HG03378 (cell line): Measurements from ENCODE around the gene RPRD1B.

Experiments used
- ATAC-seq: cut with Tn5 transposase; IDR thresholded peaks from one replicate; pipeline ENCODE4 v1.9.1; 2021; ENCODE audit warnings: mild to moderate bottlenecking, moderate library complexity; ENCODE audit not compliant: unreplicated experiment

The RPRD1B gene

GRCh38 chr20:38033330-38034107, at the start of gene RPRD1B, which contains the start of gene TTI1:
Gene RPRD1B, plus strand, starts transcription at chr20:38033746. Its CDS starts 202 bp downstream, at chr20:38033948.
Gene TTI1, minus strand, starts transcription at chr20:38033456. Its CDS starts 19,640 bp downstream, at chr20:38013816.
- peak; percentile 66 for ATAC-seq

DNA sequence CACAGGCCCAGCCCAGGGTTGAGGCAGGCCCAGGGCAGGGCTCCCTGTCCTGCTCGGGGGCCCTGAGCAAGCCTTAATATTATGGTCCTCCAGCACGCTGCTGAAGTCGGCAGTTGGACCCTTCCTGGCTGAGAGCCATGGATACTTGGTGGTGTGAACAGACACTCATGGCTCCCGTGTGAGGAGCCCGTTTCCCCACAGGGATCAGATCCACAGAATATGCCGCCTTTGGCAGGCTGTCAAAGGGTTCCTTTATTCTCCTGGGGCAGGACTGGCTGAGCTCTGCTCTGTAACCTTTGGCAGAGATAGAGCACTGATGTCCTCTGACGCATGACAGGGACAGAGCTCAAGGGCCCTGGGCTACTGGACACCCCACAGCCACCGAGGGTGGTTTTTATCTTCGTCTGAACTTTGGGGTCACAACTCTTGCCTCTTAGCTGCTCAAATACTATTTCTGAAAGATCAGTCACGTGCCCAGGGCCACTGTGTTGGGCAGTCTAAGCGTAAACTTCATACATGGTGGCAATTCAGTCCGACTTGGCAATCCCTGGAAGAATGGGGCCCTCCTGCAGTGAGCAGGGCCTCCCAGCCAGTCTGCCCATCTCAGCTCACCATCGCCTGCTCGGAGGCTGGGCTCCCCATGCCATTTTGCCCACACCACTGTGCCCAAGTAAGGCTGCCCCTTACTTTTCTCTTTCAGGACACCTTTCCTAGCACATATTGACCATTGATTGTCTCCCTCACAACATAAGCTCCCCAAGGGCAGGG, 49.3 kb upstream of the RPRD1B start:
- no peak for ATAC-seq

DNA sequence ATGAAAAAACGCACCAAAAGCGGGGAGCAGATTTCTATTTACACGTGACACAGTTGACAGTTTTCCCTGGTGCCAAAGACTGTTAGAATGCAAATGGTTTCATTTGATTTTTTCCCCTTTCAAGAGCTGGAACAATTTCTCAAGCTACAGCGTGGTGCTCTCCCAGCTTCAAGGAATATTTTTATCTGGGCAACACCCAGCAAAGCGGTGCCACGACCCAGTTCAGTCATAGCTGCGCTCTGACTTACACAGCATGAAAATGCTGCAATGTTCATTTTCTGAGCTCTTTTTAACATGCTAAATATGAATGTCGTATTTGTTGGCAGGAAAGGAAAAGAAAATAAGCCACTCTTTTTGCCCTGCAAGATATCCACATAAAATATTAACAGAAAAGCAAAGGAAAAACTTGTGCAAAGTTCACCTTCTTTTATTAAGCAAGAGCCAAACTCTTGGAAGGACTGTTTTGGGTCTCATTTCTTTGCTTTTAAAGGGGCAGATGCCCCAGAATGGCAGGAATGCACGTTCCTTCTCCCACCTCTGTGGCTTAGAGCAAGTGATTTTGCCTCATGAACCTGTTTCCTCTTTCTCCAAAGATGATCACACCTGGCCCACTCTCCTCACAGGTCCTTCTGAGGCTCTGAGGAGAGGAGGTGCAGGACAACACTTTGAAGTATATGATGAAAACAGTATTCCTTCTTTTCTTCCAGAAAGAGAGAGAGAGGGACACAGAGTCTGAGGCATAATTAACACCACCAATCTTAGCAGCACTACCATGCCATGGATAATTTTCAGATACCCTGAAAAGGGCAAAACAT, 47.3 kb upstream of the RPRD1B start:
- no peak for ATAC-seq

- no peak for ATAC-seq
These were observed 46.5 kb upstream of the RPRD1B start for GRCh38 chr20:37986873-37987601.

- ATAC-seq, result no peak
These were observed 45.8 kb upstream of the RPRD1B start for GRCh38 chr20:37987602-37988290.

DNA sequence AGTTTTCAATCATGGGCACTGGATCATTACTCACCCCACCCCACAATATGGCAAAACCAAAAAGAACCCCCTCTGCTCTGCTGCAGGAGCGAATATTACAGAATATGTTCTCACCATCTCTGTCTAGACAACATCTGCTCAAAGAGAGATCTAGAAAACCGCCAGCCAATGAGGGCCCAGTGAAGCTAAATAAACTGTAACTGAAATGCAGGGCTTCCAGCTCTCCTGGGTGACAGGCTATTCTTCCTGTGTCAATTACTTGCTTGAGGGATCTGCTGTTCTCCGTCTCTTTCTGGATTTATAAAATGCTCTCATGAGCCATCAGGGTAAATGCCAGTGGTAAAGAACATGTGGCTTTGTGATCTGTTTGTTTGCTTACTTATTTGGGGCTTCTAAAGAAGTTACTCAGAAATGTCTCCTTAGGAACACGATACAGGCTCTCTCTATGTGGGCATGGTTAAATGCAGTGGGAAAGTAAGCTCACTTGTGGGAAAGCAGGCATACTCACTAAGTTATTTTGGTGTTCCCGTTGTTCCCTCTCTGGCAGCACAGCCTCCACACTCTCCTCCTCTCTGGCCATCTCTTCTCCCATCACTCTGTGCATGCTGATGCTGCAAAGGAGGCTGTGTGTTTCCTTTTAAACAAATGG, 45.1 kb upstream of the RPRD1B start:
- no peak for ATAC-seq

GRCh38 chr20:37989601-37990295, 43.8 kb upstream of the RPRD1B start:
- no peak for ATAC-seq

DNA sequence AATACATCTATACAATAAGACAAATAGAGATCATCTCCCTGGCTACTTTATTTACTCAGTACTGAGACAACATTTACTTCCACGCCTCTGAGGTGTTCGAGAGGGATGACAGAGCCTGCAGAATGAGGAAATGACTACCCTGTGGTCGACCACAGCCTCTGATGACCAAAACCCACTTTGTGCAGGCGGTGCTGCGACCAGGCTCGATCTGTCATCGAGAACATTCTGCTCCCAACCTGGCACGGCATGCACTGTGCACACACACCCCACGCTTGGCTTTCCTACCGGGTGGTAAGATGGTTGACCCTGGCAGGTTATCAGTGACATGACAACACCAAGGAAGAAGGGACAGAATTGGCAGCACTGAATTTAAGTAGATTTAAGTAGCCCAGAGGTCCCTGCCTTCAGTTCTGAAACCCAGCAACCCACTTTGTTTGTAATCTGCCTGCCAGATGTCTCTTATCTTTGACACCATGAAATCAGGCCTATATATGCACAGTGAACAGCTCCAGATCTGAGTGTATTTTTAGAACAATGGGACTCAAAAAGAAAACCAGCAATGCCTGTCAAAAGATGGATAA, 42.9 kb upstream of the RPRD1B start:
- ATAC-seq, result peak; percentile 82

GRCh38 chr20:37991157-37991866, 42.2 kb upstream of the RPRD1B start:
- ATAC-seq, result peak; percentile 4

DNA sequence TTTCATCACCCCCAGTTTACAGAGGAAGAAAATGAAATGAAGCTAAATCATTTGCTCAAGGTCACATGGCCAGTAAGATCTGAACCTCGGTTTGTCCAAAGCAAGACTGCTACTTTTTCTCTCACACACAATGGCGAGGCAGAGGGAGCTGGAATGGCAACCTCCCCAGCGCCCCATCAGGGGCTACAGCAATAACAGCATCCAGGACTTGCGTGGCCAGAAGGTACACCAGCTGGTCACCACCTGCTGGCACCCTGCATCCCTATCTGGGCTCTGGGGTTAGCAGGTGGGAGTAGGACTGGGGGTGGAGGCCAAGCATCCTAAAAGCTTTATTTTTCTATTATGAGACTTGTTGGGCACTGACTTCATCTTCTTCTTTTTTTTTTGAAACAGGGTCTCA, 41.6 kb upstream of the RPRD1B start:
- no peak for ATAC-seq

- ATAC-seq, result no peak
These were observed 40.6 kb upstream of the RPRD1B start for GRCh38 chr20:37992802-37993409.

GRCh38 chr20:37994512-37994911, 39.0 kb upstream of the RPRD1B start:
- ATAC-seq, result no peak

GRCh38 chr20:37995856-37996605, 37.5 kb upstream of the RPRD1B start:
- ATAC-seq, result no peak

DNA sequence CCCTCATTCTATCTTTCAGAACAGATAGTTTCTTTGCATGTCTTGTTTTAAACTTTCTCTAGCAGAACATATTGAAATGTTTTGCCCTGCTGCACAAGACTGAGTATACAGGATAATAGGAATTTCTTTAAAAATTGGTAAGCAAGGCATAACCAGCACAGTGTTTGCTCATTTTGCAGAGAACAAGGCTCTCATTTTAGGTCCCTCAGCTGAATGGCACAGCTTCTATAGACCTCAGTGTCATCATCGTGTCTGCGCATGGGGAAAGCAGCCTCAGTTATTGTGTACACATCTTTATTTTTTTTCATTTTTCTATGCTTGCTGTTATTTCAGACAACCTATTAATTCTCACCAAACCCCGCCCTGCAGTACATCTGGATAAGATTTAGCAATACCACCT, 36.0 kb upstream of the RPRD1B start:
- no peak for ATAC-seq

- ATAC-seq, result no peak
These were observed 33.9 kb upstream of the RPRD1B start for GRCh38 chr20:37999526-38000263.

DNA sequence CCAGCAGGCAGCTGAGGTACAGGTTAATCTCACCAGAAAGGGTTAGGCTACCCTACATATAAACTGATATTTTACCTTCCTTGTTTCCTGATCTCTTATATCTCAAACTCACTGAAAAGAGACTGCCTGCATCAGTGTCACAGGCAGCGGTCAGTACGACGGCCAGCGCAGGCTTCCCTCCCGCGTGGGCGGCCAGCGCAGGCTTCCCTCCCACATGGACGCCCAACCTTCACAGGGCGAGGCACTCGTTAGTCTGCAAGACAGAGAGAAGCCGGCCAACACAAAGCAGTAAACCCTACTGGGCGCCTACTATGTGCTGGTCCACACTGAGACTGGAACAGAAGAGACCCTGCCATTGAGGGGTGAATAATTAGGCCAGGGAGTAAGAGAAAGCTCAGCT, 33.3 kb upstream of the RPRD1B start:
- no peak for ATAC-seq
